Measurements from ENCODE around the gene MCM8. TPM values are rescaled to one million over a fixed set of nuclear protein-coding genes. Genes with fewer than 3 reads are reported as not detected.

The MCM8 gene
- total RNA-seq, 1 experiment from 2014 or later, result 12.4 TPM

DNA sequence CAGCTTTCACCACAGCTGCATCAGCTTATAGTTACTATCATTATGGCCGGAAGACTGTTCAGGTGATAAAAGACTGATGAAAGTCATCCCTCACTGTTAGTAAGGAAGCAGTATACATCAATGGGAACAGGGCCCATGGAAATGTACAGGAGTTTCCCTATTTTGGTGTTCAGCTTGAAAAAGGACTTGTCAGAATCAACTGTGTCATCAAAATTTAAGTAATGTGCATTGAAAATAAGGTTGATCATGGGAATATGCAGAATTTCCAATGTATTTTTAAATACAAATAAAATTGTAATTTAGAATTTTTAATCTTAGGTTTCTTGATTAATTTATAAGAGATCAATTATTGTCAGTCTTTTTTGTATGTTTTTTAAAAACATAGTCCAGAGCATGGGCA lies 86.6 kb downstream of the MCM8 start:
- ChIA-PET POLR2A (interaction anchor here (1.0 to 1.4 kb wide), 2 partner anchors 12 to 14 kb away, joined by 3 to 4 read pairs; no protein-coding TSS in a partner anchor), CTCF (interaction anchor here (0.6 kb wide), 2 partner anchors 38 to 118 kb away, joined by 3 to 5 read pairs; no protein-coding TSS in a partner anchor)
- TF ChIP-seq, protein P1, sequence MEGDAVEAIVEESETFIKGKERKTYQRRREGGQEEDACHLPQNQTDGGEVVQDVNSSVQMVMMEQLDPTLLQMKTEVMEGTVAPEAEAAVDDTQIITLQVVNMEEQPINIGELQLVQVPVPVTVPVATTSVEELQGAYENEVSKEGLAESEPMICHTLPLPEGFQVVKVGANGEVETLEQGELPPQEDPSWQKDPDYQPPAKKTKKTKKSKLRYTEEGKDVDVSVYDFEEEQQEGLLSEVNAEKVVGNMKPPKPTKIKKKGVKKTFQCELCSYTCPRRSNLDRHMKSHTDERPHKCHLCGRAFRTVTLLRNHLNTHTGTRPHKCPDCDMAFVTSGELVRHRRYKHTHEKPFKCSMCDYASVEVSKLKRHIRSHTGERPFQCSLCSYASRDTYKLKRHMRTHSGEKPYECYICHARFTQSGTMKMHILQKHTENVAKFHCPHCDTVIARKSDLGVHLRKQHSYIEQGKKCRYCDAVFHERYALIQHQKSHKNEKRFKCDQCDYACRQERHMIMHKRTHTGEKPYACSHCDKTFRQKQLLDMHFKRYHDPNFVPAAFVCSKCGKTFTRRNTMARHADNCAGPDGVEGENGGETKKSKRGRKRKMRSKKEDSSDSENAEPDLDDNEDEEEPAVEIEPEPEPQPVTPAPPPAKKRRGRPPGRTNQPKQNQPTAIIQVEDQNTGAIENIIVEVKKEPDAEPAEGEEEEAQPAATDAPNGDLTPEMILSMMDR (IDR thresholded peaks at IDR 0.05; ENCODE audit: unreplicated experiment), result no peak
- Mint-ChIP-seq H3K36me3 (ENCODE audit: insufficient read depth, unreplicated experiment) (peaks cover 97% of the 10 kb centered on the region), H3K9me3 (ENCODE audit: unreplicated experiment) (no peaks in the 10 kb centered on the region), H3K27me3 (ENCODE audit: insufficient read depth, unreplicated experiment) (no peaks in the 10 kb centered on the region), H3K27ac (ENCODE audit: low read depth, unreplicated experiment) (no peak overlapping the region), H3K4me3 (ENCODE audit: unreplicated experiment) (no peak overlapping the region), H3K4me1 (ENCODE audit: insufficient read depth, unreplicated experiment) (peaks cover 6% of the 10 kb centered on the region)
- no TSS peak for BruUV-seq (replicated peaks)
- DNase-seq (ENCODE audit: unreplicated experiment), result no peak
- intact Hi-C loops (cut with micrococcal nuclease), result no loop called here

DNA sequence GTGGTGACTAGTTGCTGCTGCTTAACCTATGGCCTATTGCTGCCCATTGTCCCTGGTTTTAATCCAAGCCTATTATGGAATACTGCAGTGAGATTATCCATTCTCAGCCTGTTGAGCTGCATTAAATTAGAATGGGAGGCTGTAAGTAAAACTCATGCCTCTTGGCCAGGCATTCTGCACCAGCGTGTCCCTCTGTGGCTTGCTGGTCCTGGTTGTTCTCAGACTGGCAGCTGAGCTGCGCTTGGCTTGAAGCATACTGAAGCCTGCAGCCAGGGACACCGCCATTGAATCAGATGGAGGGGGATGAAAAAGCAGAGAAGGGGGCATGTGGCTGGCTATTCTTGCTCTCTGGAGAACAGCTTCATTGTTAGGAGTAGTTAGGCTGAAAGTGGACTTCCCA lies 87.8 kb downstream of the MCM8 start:
- Mint-ChIP-seq H3K27ac (ENCODE audit: low read depth, unreplicated experiment) (no peak overlapping the region), H3K9me3 (ENCODE audit: unreplicated experiment) (no peaks in the 10 kb centered on the region), H3K4me3 (ENCODE audit: unreplicated experiment) (no peak overlapping the region), H3K4me1 (ENCODE audit: insufficient read depth, unreplicated experiment) (peaks cover 6% of the 10 kb centered on the region), H3K27me3 (ENCODE audit: insufficient read depth, unreplicated experiment) (no peaks in the 10 kb centered on the region), H3K36me3 (ENCODE audit: insufficient read depth, unreplicated experiment) (peaks cover 93% of the 10 kb centered on the region)
- intact Hi-C loops (cut with micrococcal nuclease), result no loop called here
- DNase-seq (ENCODE audit: unreplicated experiment), result no peak
- CTCF ChIA-PET, result interaction anchor here (0.5 to 1.4 kb wide), 6 partner anchors 12 to 545 kb away, joined by 3 to 5 read pairs (median 4); no protein-coding TSS in a partner anchor
- BruUV-seq (replicated peaks), result no TSS peak
- TF ChIP-seq, protein P1 (IDR thresholded peaks at IDR 0.05; ENCODE audit: unreplicated experiment), result no peak
- POLR2A ChIA-PET, result interaction anchor here (0.8 to 2.0 kb wide), 4 partner anchors 9 to 109 kb away, joined by 3 to 4 read pairs (median 3); no protein-coding TSS in a partner anchor

DNA sequence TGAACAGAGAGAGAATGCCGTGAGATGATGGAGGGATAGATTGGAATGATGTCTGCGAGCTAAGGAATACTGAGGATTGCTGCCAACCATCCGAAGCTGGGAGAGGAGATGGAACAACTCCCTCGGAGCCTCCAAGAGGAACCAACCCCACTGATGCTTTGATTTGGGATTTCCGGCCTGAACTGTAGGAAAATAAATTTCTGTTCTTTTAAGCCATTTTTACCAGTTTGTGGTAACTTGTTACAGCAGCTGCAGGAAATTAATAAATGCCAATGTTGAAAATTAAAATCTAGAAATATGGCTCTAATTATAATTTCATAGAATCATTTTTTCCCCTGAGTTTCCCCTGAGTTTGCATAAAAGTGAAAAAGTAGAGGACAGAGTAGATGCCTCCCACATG lies 89.3 kb downstream of the MCM8 start:
- H3K4me1 Mint-ChIP-seq (ENCODE audit: insufficient read depth, unreplicated experiment), result peaks cover 2% of the 10 kb centered on the region
- no TSS peak for BruUV-seq (replicated peaks)
- ChIA-PET POLR2A (interaction anchor here (0.6 to 1.4 kb wide), 6 partner anchors 9 to 272 kb away, joined by 3 to 7 read pairs (median 4); no protein-coding TSS in a partner anchor), CTCF (interaction anchor here (0.6 to 1.7 kb wide), 6 partner anchors 9 to 882 kb away, joined by 3 to 9 read pairs (median 4); no protein-coding TSS in a partner anchor)
- H3K36me3 Mint-ChIP-seq (ENCODE audit: insufficient read depth, unreplicated experiment), result peaks cover 90% of the 10 kb centered on the region
- H3K27me3 Mint-ChIP-seq (ENCODE audit: insufficient read depth, unreplicated experiment), result no peaks in the 10 kb centered on the region
- DNase-seq (ENCODE audit: unreplicated experiment), result no peak
- TF ChIP-seq, protein P1 (IDR thresholded peaks at IDR 0.05; ENCODE audit: unreplicated experiment), result no peak
- no peak overlapping the region for H3K27ac Mint-ChIP-seq (ENCODE audit: low read depth, unreplicated experiment)
- intact Hi-C loops (cut with micrococcal nuclease), result no loop called here
- H3K9me3 Mint-ChIP-seq (ENCODE audit: unreplicated experiment), result no peaks in the 10 kb centered on the region
- no peak overlapping the region for H3K4me3 Mint-ChIP-seq (ENCODE audit: unreplicated experiment)

DNA sequence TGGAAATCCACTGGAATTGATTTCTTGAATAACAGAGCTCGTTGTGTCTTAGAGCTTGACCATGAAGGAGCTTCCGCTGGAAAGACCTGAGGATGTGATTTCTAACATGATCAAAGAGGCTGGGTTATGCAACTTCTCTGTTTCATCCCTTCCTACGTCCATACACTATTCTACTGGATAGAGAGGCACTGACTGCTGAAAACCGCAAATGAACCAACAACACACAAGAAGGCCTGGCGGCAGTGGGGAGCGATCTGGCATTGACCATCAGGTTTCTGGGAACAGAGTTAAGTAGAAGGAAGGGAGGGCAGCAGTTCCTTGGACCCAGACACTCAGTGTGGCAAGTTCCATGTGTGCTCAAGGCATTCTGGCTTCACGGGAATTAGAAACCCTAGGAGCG lies 90.1 kb downstream of the MCM8 start:
- CTCF ChIA-PET, result interaction anchor here (1.1 to 1.7 kb wide), 2 partner anchors 10 to 15 kb away, joined by 3 to 9 read pairs; no protein-coding TSS in a partner anchor
- peaks cover 82% of the 10 kb centered on the region for H3K36me3 Mint-ChIP-seq (ENCODE audit: insufficient read depth, unreplicated experiment)
- BruUV-seq (replicated peaks), result no TSS peak
- H3K4me3 Mint-ChIP-seq (ENCODE audit: unreplicated experiment), result no peak overlapping the region
- TF ChIP-seq, protein P1 (IDR thresholded peaks at IDR 0.05; ENCODE audit: unreplicated experiment), result no peak
- H3K27me3 Mint-ChIP-seq (ENCODE audit: insufficient read depth, unreplicated experiment), result no peaks in the 10 kb centered on the region
- no peak for DNase-seq (ENCODE audit: unreplicated experiment)
- intact Hi-C loops (cut with micrococcal nuclease), result no loop called here
- no peaks in the 10 kb centered on the region for H3K4me1 Mint-ChIP-seq (ENCODE audit: insufficient read depth, unreplicated experiment)
- H3K9me3 Mint-ChIP-seq (ENCODE audit: unreplicated experiment), result no peaks in the 10 kb centered on the region
- POLR2A ChIA-PET, result interaction anchor here (0.6 to 1.4 kb wide), 4 partner anchors 9 to 53 kb away, joined by 3 to 7 read pairs (median 5); no protein-coding TSS in a partner anchor
- H3K27ac Mint-ChIP-seq (ENCODE audit: low read depth, unreplicated experiment), result no peak overlapping the region
